ENCODE results near the gene CMSS1.

- TF ChIP-seq CTCF (IDR thresholded peaks at IDR 0.05), result no peak
- no peak for TF ChIP-seq POLR2A (IDR thresholded peaks at IDR 0.05)
These were observed 142.6 kb downstream of the CMSS1 start for GRCh38 chr3:99960123-99960878.

All from heart left ventricle (tissue), 13 donors.